HG03354 (cell line): ENCODE results near the gene WSCD2.

Experiments
- ATAC-seq: cut with Tn5 transposase; IDR thresholded peaks from one replicate; pipeline ENCODE4 v1.9.1; 2021; ENCODE audit warnings: mild to moderate bottlenecking; ENCODE audit not compliant: unreplicated experiment, poor library complexity, severe bottlenecking

Gene WSCD2

DNA sequence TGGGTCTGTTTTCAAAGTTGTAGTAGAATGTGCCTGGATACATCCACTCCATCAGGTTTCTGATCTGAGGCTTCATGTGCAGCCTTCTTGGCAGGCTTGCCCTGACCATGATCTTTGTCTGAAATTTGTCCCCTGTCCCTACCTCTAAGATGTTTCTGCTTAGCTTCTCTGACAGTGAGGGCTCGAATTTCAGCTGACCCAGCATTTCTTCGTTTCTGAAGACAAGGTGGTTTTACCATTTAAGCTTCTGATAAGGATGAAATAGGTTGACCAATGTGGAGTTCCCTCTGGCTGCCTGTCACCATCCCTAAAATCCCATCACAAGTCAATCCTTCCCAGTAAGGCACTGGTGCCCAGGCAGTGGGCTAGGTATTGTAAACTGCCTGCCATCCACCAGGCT lies 153.1 kb downstream of the WSCD2 start:
- no peak for ATAC-seq

DNA sequence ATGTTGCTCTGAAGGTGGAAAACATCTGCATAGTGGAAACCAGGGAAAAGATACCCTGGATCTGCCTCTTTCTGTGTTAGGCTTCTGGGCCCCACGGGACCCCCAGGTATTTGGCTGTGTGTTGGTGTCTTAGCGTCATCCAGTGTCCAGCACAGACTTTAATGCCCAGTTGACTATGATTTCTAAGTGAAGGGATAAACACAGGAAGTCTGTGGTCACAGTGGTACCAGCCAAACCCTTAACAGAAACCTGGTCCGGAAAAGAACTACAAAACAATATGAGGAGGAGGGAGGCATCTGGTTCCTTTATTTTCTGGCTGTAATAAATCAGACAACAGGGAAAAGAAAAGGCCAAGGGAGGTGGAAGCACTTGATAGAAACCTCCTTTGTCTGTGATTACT lies 153.6 kb downstream of the WSCD2 start:
- ATAC-seq: no peak

DNA sequence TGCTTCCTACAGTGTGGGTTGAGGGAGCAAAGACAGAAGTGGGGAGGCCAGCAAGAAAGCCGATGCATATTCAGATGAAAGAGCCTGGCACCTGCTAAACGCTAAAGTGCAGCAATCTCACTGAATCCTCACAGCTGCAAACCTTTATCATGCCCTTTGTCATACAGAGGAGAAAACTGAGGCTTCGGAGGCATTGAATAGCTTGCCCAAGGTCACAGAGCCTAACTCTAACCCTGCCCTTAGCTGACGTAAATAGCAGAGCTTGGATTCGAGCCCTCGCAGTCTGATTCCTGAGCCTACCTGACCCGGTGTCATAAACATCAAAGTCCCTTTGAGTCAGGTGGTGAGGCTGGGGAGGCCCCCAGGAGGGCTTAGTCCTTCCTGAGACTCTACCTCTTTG lies 155.1 kb downstream of the WSCD2 start:
- no peak for ATAC-seq

DNA sequence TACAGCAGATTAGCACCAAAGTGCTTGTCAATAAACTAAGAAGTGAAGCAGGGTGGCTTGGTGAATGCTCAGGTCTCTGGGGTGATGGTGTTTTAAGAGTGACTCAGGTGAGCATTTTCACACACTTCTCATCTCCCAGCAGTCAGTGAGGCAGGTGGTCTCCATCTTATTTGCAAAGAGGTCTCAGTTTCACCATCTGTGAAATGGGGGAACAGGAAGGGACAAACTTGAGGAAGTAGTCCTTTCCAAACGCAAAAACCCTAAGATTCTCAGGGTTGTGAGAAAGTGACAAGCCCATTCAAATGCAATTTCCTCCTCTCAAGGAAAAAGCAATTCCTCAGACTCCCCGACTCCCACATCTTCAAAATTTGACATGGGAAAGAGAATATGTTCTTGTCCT lies 155.9 kb downstream of the WSCD2 start:
- ATAC-seq: no peak

DNA sequence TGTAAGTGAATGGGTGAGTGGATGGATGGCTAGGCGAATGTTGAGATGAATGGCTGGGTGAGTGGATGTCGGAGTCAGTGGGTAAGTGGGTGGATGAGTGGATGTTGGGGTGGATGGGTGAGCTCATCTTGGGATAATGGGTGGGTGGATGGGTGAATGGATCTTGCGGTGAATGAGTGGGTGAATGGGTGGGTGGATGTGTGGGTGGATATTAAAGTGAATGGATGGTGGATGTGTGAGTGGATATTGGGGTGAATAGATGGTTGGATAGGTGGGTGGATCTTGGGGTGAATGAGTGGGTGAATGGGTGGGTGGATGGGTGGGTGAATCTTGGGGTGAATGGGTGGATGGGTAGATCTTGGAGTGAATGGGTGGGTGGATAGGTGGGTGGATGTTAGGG lies 158.1 kb downstream of the WSCD2 start:
- no peak for ATAC-seq

DNA sequence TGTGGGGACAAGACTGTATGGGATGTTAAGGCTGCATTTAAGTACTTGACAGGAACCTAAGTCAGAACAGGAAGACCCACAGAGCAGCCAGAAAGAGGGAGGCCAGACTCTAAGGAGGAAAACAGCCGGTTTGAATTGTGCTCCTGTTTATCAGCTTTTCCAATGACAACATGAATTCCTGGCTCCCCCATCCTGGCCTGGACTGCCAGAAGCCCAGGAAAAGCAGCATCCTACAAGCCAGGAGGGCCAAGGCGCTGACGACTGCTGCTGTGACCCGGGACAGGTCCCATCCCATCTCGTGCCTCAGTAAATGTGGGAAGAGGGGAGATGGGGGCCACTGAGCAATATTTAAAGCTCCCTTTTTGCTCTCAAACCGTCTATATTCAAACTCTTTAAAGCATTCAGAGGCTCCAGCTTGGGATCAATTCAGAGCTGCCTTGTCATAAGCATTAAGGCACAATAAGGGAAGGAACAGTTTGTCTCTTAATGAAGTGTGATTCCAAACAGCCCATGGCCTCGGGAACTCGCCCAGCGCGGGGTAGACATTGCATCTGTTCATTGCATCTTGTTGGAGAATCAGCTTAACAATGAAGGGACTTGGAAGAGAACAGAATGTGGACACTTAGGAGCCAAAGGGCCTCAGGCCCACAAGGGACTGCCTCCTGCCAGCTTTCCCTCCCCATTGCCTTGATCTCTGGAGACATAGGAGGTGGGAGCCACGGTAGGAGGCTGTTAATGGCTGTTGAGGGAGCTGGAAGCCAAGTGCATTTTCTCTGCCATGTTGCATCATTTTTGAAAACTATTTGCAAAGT lies 160.5 kb downstream of the WSCD2 start:
- ATAC-seq: no peak

DNA sequence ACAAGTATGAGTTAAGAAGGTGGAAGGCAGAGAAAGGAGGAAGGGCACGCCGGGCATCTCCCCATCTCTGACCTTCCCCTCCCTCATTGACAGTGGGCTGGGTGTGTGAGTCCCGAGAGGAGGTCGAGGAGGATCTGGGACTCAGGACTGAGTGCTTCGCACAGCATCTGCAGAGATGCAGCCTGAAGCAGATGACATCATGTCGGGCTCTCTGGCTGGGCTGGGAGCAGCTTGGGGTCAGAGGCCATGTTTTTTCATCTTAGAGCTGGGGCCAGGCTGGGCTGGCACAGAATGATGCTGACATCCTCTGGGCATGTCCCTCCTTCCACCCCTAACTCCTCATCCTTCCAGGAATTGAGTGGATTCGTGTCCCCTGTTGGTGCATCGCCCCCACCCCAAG lies 166.6 kb downstream of the WSCD2 start:
- no peak for ATAC-seq

DNA sequence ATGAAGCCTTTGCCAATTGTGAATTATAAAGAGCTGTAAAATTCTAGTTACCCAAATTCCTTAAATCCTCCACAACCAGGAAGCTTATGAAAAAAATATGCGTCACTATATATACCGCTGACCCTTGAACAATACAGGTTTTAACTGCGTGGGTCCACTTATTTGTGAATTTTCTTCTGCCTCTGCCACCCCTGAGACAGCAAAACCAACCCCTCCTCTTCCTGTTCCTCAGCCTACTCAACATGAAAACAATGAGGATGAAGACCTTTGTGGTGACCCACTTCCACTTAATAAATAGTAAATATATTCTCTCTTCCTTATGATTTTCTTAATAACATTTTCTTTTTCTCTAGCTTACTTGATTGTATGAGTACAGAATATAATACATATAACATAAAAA lies 167.9 kb downstream of the WSCD2 start:
- ATAC-seq: no peak

DNA sequence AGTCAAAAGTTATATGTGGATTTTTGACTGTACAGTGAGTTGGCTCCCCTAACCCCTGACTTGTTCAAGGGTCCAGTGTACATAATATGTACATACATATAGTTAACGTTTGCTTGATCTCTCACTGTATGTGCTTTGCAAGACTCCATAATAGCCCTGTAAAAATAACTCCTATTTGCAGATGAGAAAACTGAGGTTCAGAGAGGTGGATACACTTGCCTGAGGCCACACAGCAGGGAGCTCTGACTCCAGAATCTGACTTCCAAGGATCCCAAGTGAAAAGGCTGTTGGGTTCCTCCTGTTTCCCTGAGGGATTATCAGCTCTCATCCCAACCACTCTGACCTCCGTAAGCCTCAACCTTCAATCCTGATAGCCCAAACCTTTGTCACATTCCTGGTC lies 168.3 kb downstream of the WSCD2 start:
- ATAC-seq: no peak

DNA sequence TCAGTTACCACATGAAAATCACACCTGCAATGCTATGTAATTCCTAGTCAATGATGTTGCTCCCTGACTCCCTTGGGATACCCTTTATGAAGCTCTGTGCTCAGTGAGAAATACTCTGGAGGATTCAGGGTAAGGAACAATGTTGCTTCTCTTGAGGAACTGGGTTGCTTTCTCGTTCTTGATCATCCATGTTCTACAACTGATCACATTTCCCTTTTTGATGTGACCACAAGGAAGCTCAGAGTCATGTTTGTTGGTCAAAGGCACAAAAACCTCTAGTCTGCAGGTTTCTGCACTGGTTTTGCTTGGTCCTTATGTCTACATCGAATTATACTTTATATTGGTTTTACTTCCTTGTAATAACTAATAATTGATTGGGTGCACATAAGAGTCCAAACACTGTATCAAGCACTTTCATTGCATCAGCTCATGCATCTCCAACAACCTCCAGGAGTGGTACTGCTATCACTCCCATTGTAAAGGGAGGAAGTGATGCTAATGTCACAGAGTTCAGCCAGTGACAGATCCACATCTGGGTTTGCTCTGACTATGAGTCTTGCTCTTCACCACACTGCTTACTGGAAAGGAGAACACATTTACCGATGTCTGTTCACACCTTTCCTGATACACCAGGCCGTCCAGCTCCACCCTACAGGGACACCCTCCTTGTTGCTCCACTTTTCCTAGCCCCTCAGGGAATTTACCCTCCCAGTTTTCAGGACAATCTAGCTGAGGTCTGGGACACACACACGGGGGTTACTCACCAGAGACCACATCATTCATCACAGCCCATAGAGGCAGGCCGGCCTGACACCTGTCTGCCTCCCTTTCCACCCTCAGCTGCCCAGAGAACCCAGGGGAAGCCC lies 169.0 kb downstream of the WSCD2 start:
- peak; percentile 61 for ATAC-seq

DNA sequence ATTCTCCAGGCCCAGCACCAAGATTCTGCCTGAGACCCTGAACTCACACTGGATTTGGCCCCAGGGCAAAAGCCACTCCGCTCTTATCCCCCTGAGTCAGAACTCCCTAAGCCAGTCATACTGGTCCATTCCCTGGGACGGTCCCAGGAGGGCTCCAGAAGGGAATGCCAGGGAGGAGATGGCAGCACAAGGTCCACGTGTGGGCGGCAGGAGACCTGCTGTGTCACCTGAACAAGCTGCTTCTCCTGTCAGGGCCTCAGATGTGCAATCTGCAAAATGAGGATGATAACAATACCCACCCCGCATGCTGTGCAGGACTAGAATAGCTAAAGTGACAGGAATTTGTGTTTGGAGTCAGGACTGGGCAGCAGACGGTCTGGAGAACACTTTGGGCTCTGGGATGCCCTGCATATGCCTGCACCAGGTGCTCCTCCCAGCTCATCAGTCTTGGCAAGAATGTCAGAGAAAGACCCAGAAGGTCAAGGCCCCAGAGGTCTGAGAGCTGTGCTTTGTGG lies 169.7 kb downstream of the WSCD2 start:
- ATAC-seq: no peak

DNA sequence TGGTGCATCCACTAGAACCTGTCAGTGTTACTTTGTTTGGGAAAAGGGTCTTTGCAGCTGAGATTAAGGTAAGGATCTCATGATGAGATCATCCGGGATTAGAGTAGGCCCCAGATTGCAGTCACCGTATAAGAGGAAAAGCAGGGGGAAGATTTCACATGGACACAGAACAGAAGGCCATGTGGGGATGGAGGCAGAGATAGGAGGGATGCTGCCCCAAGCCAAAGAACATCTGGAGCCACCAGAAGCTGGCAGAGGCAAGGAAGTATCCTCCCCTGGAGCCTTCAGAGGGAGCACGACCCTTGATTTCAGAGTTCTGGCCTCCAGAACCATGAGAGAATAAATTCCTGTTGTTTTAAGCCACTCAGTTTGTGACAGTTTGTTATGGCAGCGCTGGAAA lies 170.4 kb downstream of the WSCD2 start:
- no peak for ATAC-seq
